KOPT-K1 (cell line): ENCODE data around the gene POLR2M.
A peak's percentile ranks its signal among the peaks of the same experiment; 100 is the strongest.

Source experiments
- H3K27ac ChIP-seq: fragments of 200-600 bp; sonication (generic); 2 replicates; pipeline ENCODE4 v1.5.1; 2016; ENCODE audit warnings: antibody characterized with exemption, mild to moderate bottlenecking, low read depth, low read length; ENCODE audit not compliant: poor library complexity, severe bottlenecking
- H3K36me3 ChIP-seq: fragments of 200-600 bp; sonication (generic); 2 replicates; pipeline ENCODE4 v1.5.1; 2017; ENCODE audit warnings: antibody characterized with exemption, mild to moderate bottlenecking, low read length, moderate library complexity; ENCODE audit not compliant: insufficient read depth
- H3K9me3 ChIP-seq: fragments of 200-600 bp; sonication (generic); 2 replicates; pipeline ENCODE4 v1.5.1; 2017; ENCODE audit warnings: antibody characterized with exemption, low read length, mild to moderate bottlenecking; ENCODE audit not compliant: insufficient read depth, poor library complexity, severe bottlenecking

POLR2M gene

DNA sequence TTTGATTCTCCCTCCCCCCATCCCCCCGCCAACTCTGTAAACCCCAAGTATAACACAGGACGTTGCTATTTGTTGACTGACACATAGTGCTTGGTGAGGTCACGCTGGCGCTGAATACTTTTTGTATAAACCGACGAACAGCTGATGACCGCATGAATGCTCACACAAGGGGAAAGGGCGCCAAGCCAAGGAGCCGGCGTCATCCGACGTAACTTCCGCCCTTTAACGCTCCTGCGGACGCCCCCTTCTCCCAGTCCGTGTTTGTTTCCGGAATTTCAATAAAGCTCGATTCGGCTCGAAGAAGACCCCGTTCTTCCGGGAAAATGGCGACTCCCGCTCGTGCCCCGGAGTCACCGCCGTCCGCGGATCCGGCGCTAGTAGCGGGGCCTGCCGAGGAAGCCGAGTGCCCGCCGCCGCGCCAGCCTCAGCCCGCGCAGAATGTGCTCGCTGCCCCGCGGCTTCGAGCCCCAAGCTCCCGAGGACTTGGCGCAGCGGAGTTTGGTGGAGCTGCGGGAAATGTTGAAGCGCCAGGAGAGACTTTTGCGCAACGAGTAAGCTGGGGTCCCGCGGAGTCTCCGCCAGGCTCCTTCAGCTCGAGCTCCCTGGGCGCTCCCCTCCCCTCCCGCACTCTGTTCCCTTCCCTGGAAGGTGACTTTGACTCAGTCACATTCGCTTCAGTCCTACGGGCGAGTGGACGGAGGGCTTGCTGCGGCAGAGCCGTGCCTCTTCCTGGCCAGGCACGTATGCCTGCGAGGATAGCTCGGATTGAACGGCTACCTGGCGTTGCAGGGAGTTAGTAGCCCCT is at the start of gene POLR2M:
Gene POLR2M, plus strand, starts transcription at position 310 of the 805 bp plus-strand sequence. Its CDS starts 129 bp downstream, at position 439.
- peaks cover 32% of the 10 kb centered on the region for H3K36me3 ChIP-seq
- H3K9me3 ChIP-seq, result no peaks in the 10 kb centered on the region
- H3K27ac ChIP-seq, result peak within 1 kb of the TSS; percentile 92

DNA sequence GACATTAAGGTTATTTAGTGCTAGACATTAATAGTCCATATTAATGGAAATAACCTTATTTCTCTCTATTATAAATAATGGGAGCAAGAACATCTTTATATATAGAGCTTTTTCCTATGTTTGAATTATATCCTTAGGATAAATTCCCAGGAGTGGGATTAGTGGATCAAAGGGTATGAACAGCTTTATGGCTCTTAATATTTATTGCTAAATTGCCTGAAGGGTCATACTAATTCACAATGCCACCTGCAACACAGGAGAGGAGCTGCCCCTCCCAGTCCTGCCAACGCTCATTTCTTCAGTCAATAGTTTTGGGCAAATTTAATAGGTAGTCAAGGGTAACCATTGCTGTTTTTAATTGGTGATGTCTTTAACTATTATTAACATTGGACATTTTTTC is 48.9 kb upstream of the POLR2M start:
- H3K27ac ChIP-seq, result no peak overlapping the region
- no peaks in the 10 kb centered on the region for H3K9me3 ChIP-seq
- H3K36me3 ChIP-seq, result no peaks in the 10 kb centered on the region

DNA sequence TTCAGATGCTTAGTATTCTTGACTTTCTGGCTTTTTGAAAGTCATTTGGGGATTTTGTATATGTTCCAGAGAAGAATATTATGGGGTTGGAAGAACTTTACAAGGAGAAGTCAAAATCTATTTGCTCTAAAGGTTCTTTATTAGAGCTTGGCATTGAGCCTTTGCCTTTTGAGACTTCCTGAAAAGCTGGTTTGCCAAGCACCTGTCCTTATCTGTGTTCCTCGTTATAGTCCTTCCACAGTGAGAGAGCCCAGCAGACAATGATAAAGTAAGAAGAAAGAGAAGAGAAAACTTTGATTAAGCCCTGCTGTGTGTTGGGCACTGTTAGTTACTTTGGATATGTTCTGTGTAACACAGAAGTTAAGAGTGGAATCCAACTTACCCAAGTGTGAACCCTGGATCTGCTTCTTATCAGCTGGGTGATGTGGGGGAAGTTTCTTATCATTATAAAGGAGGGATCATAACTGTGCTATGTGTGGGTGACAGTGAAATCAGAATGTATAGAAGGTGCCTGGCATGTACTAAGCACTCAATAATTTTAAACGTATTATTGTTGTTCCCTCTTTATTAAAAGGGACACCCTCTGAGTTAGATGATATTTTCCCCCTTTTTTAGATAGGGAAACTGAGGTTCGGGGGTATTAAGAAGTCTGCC is 44.3 kb upstream of the POLR2M start:
- H3K9me3 ChIP-seq, result no peaks in the 10 kb centered on the region
- no peaks in the 10 kb centered on the region for H3K36me3 ChIP-seq
- H3K27ac ChIP-seq, result no peak overlapping the region

DNA sequence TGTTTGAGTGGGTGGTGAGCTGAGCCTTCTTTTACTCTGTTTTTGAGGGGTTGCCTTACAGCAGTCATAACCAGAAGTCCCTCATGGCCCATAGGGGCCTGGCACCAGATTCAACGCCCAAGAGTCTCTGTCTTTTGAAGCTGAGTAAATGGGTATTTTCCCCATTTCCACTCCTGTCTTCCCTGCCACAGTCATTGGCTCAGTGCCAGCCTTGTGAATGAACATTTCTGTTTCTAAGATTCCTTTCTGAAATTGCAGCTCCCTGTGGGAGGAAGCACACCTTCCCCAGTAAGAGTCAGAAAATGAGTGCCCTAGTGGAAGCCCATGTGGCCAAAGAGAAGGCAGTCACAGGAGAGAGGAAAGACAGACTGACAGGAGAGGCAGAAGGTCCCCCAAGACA is 43.7 kb upstream of the POLR2M start:
- no peaks in the 10 kb centered on the region for H3K9me3 ChIP-seq
- H3K36me3 ChIP-seq, result no peaks in the 10 kb centered on the region
- H3K27ac ChIP-seq, result no peak overlapping the region

DNA sequence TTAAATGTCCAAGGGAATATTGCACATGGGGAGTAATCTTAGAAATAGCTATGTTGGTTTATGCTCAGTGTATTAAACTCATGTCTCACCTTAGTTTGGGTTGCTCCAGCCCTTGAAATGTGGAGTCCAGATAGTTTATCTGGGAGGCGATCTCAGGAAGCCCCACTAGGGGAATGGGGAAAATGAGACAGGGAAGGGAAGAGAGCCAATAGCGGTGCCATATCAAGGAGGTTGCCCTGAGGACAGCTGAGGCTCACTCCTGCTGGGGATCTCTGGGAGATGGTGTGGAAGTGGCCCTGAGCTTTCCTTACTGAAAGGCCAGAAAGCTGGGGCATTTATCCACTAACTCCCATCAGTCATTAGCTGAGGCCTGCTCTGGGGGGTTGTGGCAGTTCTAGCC is 43.3 kb upstream of the POLR2M start:
- H3K27ac ChIP-seq, result no peak overlapping the region
- no peaks in the 10 kb centered on the region for H3K9me3 ChIP-seq
- H3K36me3 ChIP-seq, result no peaks in the 10 kb centered on the region

DNA sequence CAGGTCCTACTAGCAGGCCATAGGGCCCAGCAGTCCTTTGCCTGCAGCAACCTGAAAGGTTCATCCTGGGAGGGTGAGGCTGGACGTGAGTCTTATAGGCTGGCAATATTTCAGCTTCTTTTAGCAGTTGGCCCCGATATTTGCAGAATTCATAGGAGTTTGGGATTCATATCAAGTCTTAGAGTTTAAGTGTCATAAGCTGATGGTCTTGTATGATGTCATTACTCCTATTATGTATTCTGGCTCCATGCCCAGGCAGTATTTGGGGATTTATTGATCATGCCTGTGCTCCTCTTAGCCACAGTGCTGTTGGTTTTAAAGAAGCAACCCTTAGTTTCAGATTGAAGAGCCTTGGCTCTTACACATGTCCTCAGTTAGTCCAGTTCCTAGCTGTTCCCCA is 41.3 kb upstream of the POLR2M start:
- no peaks in the 10 kb centered on the region for H3K9me3 ChIP-seq

DNA sequence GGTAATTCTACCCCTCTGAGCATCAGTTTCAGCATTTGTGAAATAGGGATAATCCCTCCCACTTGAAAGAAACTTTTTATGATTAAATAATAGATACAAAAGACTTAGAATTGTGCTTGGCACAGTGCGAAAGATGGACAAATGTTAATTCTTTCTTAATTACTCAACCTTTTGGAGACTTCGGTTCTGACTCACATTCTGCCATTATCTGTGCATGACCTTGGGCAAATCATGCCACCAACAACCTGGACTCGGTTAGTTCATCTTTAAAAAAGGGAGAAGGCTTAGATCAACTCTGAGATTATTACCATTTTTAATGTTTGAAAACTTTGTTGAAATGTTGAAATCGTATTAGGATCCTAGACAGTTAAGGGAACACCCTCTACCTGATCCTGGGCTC is 40.6 kb upstream of the POLR2M start:
- H3K9me3 ChIP-seq, result no peaks in the 10 kb centered on the region

More for the DNA sequence above, 41.3 kb upstream of the POLR2M start:
- no peak overlapping the region for H3K27ac ChIP-seq
- H3K36me3 ChIP-seq, result no peaks in the 10 kb centered on the region

DNA sequence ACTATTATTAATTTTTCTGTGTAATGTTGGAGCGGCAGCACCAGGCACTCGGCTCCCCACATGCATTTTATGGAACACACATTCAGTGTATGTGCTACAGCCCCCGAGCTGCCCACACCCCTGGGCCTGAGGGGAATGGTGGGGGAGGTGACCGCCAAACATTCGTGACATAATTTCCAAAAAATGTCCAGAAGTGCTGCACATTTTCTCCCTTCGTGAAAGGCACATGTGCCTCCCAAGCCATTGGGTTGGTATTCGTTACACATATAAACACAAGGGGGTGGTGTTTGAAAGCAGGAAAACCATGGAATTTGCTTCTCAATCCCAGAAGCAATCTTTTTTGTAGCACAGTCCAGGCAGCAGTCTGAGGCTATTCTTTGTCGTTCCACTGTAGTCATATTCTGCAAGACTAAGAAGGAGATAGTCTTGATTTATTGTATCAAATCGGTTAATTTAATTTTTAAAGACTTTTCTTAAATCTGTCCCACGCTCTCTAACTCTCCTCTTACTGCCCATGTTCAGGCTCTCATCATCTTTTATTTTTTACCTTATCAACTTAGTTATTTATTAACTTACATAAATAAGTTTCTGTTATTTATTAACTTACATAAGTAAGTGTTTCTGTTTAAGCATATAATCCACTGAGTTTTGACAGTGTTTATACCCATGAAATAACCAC is 39.2 kb upstream of the POLR2M start:
- Histone ChIP-seq H3K9me3 (no peaks in the 10 kb centered on the region), H3K36me3 (no peaks in the 10 kb centered on the region), H3K27ac (no peak overlapping the region)

More for the DNA sequence above, 40.6 kb upstream of the POLR2M start:
- Histone ChIP-seq H3K27ac (no peak overlapping the region), H3K36me3 (no peaks in the 10 kb centered on the region)

DNA sequence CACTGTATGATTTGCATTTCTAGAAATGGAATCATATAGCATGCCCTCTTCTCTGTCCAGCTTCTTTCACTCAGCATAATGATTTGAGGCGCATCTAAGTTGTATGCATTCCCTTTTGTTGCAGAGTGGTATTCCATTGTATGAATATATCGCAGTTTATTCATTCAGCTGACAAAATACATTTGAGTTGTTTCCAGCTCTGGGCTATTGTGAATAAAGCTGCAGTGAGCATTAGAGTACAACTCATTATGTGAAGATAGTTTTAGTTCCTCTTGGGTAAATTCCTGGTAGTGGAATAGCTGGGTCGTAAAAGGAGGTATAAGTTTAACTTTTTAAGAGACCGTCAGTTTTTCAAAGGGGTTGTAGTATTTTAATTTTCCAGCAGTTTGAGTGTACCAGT is 38.5 kb upstream of the POLR2M start:
- Histone ChIP-seq H3K27ac (no peak overlapping the region), H3K36me3 (no peaks in the 10 kb centered on the region), H3K9me3 (no peaks in the 10 kb centered on the region)

DNA sequence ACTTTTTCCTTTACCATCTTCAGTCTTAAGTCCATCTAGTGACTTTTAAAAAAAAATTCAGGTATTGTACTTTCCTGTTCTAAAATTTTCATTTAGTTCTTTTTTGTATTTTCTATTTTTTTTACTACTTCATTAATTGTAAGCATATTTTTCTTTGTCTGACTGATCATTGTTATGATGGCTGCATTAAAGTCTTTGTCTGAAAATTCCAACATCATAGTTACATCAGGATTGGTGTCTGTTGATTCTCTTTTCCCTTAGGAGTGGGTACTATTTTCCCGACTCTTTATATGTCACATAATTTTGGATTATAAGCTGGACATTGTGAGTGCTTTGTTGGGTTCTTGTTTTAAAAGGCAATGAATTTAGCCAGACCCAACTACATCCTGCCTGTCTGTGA is 34.9 kb upstream of the POLR2M start:
- H3K27ac ChIP-seq, result no peak overlapping the region
- H3K9me3 ChIP-seq, result no peaks in the 10 kb centered on the region
- H3K36me3 ChIP-seq, result no peaks in the 10 kb centered on the region

DNA sequence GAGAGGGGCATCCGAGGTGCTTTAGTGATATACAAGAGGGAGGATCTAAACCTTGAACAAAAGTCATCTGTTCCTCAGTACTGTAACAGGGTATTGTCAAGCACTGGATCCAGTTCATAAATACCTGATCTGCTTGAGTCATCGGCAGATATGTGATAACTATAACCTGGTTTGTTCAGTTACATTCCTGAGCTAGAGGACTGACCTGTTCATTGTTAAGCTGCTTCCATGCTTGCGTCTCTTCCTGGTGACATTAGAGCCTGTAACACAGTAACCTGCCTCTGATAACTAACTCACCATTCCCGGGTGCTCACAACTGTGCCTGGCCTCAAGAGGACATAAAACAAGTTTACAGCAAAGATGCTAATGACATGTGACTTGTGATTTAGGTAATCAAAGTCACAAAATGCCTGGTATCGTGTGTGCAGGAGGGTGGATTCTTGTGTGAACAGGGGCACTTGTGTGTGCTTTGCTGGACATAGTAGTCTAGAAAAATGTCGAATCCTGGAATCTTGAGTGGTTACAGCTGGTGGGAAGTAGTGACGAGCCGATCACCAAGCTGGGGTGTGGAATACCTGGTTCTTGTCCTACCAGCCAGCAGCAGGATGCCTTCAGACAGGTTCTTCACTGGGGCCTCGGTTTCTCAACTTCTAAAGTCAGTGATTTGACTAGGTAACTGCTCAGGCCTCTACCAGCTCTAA is 30.9 kb upstream of the POLR2M start:
- Histone ChIP-seq H3K27ac (no peak overlapping the region), H3K9me3 (no peaks in the 10 kb centered on the region), H3K36me3 (no peaks in the 10 kb centered on the region)

DNA sequence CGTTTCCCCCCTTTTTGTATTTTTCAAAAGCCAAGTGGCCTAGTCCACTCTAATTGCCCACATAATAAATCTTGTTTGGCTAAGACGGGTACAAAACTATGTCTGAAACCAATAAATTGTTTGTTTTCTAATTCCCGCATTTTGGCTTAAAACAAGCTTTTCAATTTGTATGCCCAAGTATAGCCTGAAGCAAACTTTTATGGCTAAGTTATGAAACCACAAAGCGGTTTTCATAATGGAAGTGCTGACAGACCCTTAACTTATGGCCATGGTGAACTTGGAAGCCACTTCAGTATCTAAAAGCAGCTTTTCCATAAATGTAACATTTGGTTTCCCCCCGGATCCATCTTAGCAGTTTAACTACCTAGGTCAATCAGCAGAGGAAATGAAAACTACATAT is 29.9 kb upstream of the POLR2M start:
- no peaks in the 10 kb centered on the region for H3K36me3 ChIP-seq
- no peaks in the 10 kb centered on the region for H3K9me3 ChIP-seq

DNA sequence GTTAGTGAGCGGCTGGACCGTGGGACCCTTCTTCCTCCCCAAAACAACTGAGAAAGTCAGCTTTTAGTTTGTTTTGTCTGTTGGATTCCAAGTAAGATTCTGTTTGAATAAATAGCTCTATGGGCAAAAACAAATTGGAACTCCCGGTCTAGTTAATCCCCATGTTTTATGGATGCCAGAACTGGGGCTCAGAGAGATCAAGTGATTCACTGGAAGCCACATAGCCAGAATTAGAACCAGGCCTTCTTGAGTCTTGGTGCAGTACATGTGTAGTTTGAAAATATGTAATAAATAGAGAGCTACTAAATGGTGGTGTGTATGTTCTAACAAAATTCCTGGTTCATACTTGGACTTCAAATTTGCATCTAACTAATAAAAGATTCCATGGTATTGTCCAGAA is 29.3 kb upstream of the POLR2M start:
- Histone ChIP-seq H3K36me3 (no peaks in the 10 kb centered on the region), H3K27ac (no peak overlapping the region)

More for the DNA sequence above, 29.9 kb upstream of the POLR2M start:
- no peak overlapping the region for H3K27ac ChIP-seq

DNA sequence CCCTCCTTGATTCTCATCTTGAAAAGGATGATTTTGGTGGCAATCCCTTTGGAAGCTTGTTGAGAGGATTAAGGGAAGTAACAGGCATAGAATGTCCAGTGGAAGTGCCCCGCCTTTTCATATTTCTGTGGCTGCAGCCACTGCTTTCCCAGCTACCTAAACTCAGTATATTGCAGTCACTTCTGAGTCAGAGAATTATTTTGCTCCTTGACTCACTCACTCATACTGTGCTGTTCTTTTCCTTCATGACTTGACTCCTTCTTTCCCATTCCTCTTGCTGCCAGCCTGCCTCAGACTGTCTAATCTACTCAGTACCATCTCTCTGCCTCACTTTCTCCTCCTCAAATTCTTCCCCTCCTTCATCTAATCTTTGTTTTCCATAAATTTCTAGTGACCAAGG is 26.5 kb upstream of the POLR2M start:
- Histone ChIP-seq H3K27ac (peak overlapping the region; percentile 31), H3K36me3 (no peaks in the 10 kb centered on the region), H3K9me3 (no peaks in the 10 kb centered on the region)

More for the DNA sequence above, 29.3 kb upstream of the POLR2M start:
- H3K9me3 ChIP-seq, result no peaks in the 10 kb centered on the region

DNA sequence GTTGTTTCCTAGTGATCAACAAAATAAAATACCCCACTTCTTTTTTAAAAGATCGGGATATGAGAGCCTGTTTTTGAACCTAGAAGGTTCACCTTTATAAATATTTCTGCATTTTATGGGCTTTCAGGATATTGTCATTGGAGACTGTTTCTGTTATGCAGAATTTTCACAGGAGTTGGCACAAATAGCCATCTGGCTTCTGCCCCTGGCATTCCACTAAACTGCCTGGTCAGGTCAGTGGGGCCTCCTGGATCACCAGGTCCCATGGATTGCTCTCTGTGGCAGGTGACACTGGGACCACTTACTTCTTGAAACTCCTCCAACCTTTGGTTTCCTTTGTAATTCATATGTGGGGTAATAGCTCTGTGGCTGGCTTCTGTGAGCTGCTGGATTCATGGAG is 25.5 kb upstream of the POLR2M start:
- Histone ChIP-seq H3K36me3 (no peaks in the 10 kb centered on the region), H3K27ac (no peak overlapping the region), H3K9me3 (no peaks in the 10 kb centered on the region)
